Measurements from ENCODE around the gene GMDS. TPM values are rescaled to one million over a fixed set of nuclear protein-coding genes. Genes with fewer than 3 reads are reported as not detected.

GMDS gene
- total RNA-seq, 4 donors from 2014 or later, result 197 to 375 (median 215) TPM

DNA sequence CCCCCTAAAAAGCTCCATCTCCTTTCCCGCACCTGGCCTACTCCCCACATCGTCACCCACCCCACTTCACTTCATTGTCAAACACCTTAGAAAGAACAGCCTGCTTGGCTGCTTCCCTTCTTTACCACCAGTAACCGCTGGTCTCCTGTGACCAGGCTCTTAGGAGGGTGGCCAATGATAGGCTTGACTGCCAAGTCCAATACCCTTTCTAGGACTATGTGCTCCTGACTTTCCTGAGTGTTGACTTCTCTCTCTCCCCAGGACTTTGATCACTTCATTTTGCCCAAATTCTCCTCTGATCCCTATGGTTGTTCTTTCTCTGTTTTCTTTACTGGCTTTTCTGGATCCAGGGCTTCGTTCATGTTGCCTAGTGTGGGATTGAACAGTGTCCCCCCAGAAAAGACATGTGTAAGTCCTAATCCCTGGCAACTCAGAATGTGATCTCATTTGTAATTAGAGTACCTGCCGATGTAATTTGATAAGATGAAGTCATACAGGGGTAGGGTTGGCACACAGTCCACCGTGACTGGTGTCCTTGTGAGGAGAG is 254.0 kb downstream of the GMDS start:
- H3K9me3 ChIP-seq, result no peaks in the 10 kb centered on the region
- H3K27ac ChIP-seq, result no peak overlapping the region
- no peak for DNase-seq
- H3K4me3 ChIP-seq, result no peak overlapping the region
- H3K36me3 ChIP-seq, result no peaks in the 10 kb centered on the region
- TF ChIP-seq POLR2A (IDR thresholded peaks at IDR 0.05), result no peak
- TF ChIP-seq, protein P1, sequence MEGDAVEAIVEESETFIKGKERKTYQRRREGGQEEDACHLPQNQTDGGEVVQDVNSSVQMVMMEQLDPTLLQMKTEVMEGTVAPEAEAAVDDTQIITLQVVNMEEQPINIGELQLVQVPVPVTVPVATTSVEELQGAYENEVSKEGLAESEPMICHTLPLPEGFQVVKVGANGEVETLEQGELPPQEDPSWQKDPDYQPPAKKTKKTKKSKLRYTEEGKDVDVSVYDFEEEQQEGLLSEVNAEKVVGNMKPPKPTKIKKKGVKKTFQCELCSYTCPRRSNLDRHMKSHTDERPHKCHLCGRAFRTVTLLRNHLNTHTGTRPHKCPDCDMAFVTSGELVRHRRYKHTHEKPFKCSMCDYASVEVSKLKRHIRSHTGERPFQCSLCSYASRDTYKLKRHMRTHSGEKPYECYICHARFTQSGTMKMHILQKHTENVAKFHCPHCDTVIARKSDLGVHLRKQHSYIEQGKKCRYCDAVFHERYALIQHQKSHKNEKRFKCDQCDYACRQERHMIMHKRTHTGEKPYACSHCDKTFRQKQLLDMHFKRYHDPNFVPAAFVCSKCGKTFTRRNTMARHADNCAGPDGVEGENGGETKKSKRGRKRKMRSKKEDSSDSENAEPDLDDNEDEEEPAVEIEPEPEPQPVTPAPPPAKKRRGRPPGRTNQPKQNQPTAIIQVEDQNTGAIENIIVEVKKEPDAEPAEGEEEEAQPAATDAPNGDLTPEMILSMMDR (IDR thresholded peaks at IDR 0.05), result no peak
- H3K27me3 ChIP-seq, result no peaks in the 10 kb centered on the region
- H3K4me1 ChIP-seq, result no peaks in the 10 kb centered on the region

DNA sequence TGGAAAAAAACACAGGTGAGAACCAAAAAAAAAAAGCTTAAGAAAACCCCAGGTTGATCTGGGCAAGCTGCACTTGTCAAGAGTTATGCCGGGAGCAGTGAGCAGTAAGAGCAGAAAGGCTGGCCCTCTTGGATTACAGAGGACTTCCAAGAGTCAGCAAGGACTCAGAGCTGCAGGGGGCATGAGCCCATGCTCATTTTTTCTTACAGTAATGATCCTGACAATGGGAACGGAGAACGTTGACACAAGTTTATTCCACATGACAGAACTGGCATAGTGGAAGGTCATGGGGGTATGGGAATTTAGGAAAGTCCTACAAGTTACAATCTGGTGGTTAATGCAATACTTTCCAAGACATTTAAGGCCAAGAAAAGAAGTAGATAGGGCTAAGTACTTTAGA is 256.6 kb downstream of the GMDS start:
- no peak for TF ChIP-seq POLR2A (IDR thresholded peaks at IDR 0.05)
- TF ChIP-seq, protein P1 (IDR thresholded peaks at IDR 0.05), result no peak
- no peaks in the 10 kb centered on the region for H3K4me1 ChIP-seq
- H3K36me3 ChIP-seq, result no peaks in the 10 kb centered on the region
- no peak overlapping the region for H3K27ac ChIP-seq
- no peaks in the 10 kb centered on the region for H3K27me3 ChIP-seq
- no peak for DNase-seq
- no peak overlapping the region for H3K4me3 ChIP-seq
- no peaks in the 10 kb centered on the region for H3K9me3 ChIP-seq

DNA sequence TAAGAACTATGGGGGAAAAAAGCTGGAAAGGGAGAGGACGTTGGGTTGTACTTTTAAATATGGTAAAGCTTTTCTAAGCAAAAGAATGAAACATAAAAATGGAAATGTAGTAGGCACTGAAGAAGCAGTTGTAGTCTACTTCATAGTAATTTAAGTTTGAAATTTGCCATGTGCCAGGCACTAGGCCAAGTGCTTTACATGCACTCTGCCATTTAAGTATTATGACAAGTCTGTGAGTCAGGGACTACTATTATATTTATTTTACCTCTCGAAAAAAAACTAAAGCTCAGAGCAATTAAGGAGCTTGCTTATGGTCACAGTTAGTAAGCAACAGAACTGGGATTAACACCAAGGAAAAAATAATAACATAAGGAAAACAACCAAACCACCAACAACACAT is 257.8 kb downstream of the GMDS start:
- H3K4me3 ChIP-seq, result no peak overlapping the region

DNA sequence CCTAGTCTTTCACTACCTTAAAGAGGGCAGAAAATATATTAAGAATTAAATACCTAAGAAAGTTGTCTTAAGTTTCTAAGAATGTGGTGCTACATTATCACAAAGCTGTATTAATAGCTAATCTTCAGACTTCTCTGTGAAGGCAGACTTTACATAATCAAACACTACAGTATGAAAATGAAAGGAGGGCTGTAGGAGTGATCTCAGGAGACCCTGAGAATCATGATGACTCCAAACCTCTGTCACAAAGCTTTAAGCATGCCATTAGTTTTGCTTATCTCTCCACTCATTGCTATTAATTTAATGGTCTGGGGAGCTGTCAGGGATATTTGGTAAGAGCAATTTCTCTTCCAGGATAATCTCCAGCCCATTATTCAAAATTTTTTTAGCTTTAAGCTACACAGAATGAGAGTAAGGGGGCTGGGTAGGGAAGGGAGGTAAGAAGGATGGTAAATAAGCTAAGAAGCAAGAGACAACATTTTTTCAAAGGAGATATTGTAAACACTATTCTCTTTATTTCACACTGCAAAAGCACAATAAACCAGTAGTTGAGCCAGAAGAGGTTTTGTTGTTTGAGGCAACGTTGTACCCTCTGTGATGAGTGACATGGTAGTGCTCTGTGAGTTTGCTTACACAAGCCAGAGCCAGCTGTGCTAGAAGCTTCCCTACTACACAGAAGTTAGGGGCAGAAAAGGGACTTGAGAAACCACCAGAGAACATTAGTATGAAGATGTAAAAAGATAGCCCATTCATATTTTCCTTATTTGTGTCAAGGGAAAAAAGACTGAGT is 258.8 kb downstream of the GMDS start:
- no peaks in the 10 kb centered on the region for H3K27me3 ChIP-seq
- DNase-seq, result no peak
- no peaks in the 10 kb centered on the region for H3K36me3 ChIP-seq
- H3K4me3 ChIP-seq, result no peak overlapping the region
- no peak for TF ChIP-seq POLR2A (IDR thresholded peaks at IDR 0.05)
- TF ChIP-seq, protein P1 (IDR thresholded peaks at IDR 0.05), result no peak
- peaks cover 0 to 4% (median 0%) of the 10 kb centered on the region in 4 donors for H3K9me3 ChIP-seq
- H3K27ac ChIP-seq, result no peak overlapping the region
- H3K4me1 ChIP-seq, result no peaks in the 10 kb centered on the region

More for the DNA sequence above, 257.8 kb downstream of the GMDS start:
- Histone ChIP-seq H3K9me3 (peaks cover 0 to 4% (median 0%) of the 10 kb centered on the region in 4 donors), H3K27me3 (no peaks in the 10 kb centered on the region), H3K27ac (no peak overlapping the region), H3K36me3 (no peaks in the 10 kb centered on the region), H3K4me1 (no peaks in the 10 kb centered on the region)
- no peak for TF ChIP-seq POLR2A (IDR thresholded peaks at IDR 0.05)
- TF ChIP-seq, protein P1 (IDR thresholded peaks at IDR 0.05), result no peak
- no peak for DNase-seq

DNA sequence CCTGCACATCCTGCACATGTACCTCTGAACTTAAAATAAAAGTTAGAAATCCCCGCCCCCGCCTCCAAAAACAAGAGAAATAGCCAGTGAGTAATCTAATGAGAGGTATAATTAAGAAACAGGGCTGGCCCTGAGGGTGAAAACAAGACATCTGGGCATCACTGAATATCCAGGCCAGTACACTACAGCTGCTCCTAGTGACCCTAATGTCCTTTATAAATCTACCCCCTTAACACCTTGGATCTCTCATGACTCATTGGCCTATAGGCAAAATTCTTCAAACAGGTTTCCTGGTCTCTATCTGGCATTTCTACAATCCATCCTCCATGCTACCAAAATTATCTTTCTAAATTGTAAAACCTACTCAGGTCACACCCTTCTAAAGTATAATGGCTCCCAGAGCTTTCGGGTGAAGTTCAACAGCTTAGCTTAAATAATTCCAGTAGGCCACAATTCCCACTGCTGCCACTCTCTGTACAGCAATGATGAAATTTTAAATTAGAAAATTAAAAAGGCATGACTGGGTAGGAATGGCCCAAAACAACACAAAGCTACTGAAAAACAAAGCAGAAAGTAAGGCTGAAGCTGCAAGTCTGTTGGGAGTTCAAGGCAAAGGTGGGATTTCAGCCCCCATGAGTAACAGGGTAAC is 260.9 kb downstream of the GMDS start:
- Histone ChIP-seq H3K36me3 (no peaks in the 10 kb centered on the region), H3K9me3 (peaks cover 0 to 8% (median 0%) of the 10 kb centered on the region in 4 donors), H3K4me3 (no peak overlapping the region), H3K27ac (no peak overlapping the region), H3K4me1 (no peaks in the 10 kb centered on the region), H3K27me3 (no peaks in the 10 kb centered on the region)
- TF ChIP-seq, protein P1 (IDR thresholded peaks at IDR 0.05), result no peak
- no peak for TF ChIP-seq POLR2A (IDR thresholded peaks at IDR 0.05)
- DNase-seq, result no peak

Data from Peyer's patch (tissue), 4 donors.